Suppressor macrophage treated with lipopolysaccharide for 1 hour (primary cell): Measurements from ENCODE around the gene NUDT6.
"Not testable (repeated sequence)": the region's sequence is repeated elsewhere in the genome, so short reads cannot be mapped to it uniquely, and the experiment has no call there.

Source experiments
- DNase-seq, 3 donors: peaks; one replicate each; pipeline ENCODE4 v3.0.0-alpha.2; 2020 to 2022

NUDT6 gene

GRCh38 chr4:122873821-122874593 lies 48.4 kb downstream of the NUDT6 start:
- DNase-seq = peak in 2 of 3 donors; percentile 16 to 18

- DNase-seq = peak in 1 of 3 donors; percentile 8
These were observed 49.3 kb downstream of the NUDT6 start for GRCh38 chr4:122873146-122873545.

- DNase-seq = not testable (repeated sequence)
These were observed 54.2 kb downstream of the NUDT6 start for GRCh38 chr4:122868235-122868634.

- peak in 1 of 3 donors; percentile 20 for DNase-seq
These were observed 57.0 kb downstream of the NUDT6 start for GRCh38 chr4:122865425-122865824.

GRCh38 chr4:122863639-122864038 lies 58.8 kb downstream of the NUDT6 start:
- peak in 1 of 3 donors; percentile 5 for DNase-seq

GRCh38 chr4:122861172-122861943 lies 61.0 kb downstream of the NUDT6 start:
- DNase-seq = peak in 1 of 3 donors; percentile 8

- DNase-seq = no peak
These were observed 63.7 kb downstream of the NUDT6 start for GRCh38 chr4:122858705-122859104.

- DNase-seq = peak in 1 of 3 donors; percentile 5
These were observed 65.2 kb downstream of the NUDT6 start for GRCh38 chr4:122857160-122857559.

- peak in 1 of 3 donors; percentile 10 for DNase-seq
These were observed 67.0 kb downstream of the NUDT6 start for GRCh38 chr4:122855353-122855890.

GRCh38 chr4:122854447-122855352 lies 67.7 kb downstream of the NUDT6 start:
- DNase-seq = peak in 1 of 3 donors; percentile 6

- DNase-seq = peak in 1 of 3 donors; percentile 5
These were observed 70.8 kb downstream of the NUDT6 start for GRCh38 chr4:122851568-122851967.

GRCh38 chr4:122849789-122850188 lies 72.6 kb downstream of the NUDT6 start:
- not testable (repeated sequence) for DNase-seq

- DNase-seq = no peak
These were observed 74.5 kb downstream of the NUDT6 start for GRCh38 chr4:122847931-122848330.

GRCh38 chr4:122845760-122846159 lies 76.6 kb downstream of the NUDT6 start:
- no peak for DNase-seq

- DNase-seq = no peak
These were observed 77.3 kb downstream of the NUDT6 start for GRCh38 chr4:122845066-122845465.

GRCh38 chr4:122844391-122844790 lies 78.0 kb downstream of the NUDT6 start:
- DNase-seq = not testable (repeated sequence)

- no peak for DNase-seq
These were observed 79.3 kb downstream of the NUDT6 start for GRCh38 chr4:122842984-122843531.
